GM18507 (cell line): ENCODE data around the gene TRPM6.
"Not testable (repeated sequence)": the region's sequence is repeated elsewhere in the genome, so short reads cannot be mapped to it uniquely, and the experiment has no call there.

Experiments
- DNase-seq: peaks from one replicate; pipeline ENCODE4 v3.0.0; 2011; ENCODE audit warnings: low read depth; ENCODE audit not compliant: insufficient read length; ENCODE audit errors: extremely low spot score
- FAIRE-seq: peaks from 2 replicates; lab custom pipeline; 2011; peaks lifted over from hg19 to GRCh38; lab: Jason Lieb, UNC

Gene TRPM6

DNA sequence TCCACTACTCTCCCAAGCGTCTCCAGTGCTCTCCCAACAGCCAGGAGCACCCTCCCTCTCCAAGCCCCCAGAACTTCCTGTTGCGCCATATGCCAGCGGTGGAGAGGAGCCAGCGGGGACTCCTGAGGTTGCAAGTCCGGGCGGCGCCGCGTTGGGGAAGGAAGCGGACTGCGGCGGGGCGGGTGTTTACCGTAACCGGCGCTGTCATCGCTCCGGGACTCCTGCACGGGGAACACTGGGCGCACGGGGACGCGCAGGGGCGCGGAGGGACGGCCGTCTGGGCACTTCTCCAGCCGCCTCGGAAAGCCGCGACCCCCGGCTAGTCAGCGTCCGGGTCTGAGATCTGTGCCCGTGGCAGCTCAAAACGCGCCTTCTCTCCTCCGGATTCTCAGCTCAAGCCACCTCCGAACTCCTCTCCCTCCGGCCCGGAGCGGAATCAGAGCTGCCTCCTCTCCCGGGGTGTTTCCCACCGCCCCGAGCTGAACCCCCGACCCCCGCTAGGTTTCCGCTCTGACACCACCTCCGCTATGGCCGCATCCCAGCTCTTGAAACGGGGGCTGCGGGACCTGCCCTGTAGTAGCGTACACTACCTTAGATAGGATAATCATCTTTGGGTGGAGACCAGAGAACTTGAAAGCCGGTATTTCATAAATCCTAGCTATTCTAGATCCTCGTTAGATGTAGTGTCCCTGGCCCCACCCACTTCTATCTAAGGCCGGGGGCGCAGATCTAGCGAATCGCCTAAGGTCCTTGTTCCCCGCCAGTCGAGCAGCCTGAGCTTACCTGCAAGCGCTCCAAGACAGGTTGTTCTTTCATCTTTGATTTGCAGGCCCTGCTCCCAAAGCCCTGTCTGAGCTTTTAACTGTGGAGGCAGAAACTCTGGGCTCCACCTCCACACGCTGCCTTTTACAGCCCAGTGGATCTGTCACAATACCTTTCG, at the start of gene TRPM6:
TRPM6 (minus strand) TSS at position 881 of the 940 bp plus-strand sequence; CDS start at position 816, 65 bp downstream.
- DNase-seq = no peak
- FAIRE-seq = no peak

DNA sequence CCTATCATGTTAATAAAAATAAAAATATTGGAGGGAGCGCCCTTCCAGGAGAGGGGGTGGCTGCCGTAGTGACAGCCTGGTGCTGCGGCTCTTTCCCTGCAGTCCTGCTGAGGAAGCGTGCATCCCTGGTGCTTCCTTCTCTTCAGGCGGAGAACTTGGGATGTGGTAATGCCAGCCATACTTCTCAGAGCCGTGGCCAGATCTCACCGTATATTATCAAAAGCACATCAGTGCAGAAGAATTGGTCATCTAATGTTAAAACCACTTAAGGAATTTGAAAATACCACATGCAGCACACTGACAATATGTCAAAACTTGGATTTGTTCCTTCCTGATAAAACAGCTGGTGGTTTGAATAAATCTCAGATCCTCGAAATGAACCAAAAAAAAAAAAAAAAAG, 47.3 kb upstream of the TRPM6 start:
- FAIRE-seq = no peak
- no peak for DNase-seq

- DNase-seq = no peak
- FAIRE-seq = no peak
Observed at GRCh38 chr9:74921737-74922136, 34.0 kb upstream of the TRPM6 start.

DNA sequence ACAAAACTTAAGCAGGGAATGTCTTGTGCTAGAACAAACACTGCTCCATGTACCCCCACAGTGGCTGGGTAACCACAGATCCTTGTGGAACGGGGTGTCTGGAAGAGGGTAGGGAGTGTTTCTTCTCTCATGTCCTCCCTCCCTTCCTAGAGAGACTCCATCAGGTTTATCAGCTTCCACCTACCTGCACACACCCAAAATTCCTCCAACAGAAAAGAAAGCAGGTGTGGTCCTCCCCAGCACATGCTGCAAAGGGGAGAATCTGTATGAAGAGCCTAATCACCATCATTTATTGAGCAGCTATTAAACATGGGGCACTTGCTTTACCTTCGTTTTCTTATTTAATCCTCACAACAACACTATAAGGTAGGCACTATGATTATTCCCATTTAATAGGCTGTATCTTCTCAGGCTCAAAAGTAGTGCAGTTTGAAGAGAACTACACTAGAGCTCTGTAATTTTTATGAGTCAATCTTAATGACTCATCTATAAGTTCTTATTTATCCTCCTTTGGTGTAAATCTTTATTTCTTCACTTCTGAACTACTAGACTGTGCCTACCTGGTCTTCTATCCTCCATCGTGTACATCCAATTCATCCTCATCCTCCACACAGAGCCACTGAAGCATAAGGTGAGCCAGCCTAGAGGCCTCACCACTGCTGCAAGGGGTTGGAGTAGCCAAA, 33.4 kb upstream of the TRPM6 start:
- DNase-seq (no peak), FAIRE-seq (no peak)

DNA sequence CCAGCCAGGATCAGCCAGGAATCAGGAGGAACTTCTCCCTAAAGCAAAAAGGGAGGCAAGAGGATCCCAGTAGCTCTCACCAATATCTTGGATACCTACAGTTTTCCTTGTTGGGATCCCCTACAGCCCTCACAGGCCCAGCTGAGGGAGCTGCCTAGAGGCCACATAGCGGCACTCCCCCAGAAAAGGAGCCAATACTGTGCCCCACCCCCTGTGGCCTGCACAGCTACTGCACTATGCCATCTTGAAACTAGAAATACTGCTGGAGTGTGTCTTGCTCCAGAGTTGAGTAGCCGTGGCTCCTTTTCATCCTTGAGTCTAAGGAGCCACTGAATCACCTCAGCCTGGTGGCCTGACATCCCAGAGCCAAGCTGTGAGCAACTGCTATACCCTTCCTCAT, 22.3 kb upstream of the TRPM6 start:
- FAIRE-seq (no peak), DNase-seq (no peak)

GRCh38 chr9:74908665-74909064, 20.9 kb upstream of the TRPM6 start:
- no peak for DNase-seq
- no peak for FAIRE-seq

DNA sequence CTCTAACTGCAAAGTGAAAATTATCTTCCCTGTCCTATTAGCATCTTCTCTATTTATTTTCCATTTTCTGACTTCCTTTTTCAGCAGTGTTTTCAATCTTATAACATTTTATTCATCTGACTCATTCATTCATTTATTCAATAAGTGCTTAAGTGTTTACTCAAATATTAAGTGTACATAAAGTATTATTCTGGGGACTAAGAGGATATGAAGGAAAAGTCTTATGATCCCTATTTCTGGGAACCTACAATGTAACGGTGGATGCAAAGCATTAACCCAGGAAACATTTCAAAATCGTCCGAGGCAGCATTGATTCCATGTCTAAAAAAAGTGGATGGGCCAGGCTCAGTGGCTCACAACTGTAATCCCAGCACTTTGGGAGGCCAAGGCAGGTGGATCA, 19.4 kb upstream of the TRPM6 start:
- FAIRE-seq (no peak), DNase-seq (no peak)

GRCh38 chr9:74901001-74901400, 13.3 kb upstream of the TRPM6 start:
- no peak for DNase-seq
- no peak for FAIRE-seq

DNA sequence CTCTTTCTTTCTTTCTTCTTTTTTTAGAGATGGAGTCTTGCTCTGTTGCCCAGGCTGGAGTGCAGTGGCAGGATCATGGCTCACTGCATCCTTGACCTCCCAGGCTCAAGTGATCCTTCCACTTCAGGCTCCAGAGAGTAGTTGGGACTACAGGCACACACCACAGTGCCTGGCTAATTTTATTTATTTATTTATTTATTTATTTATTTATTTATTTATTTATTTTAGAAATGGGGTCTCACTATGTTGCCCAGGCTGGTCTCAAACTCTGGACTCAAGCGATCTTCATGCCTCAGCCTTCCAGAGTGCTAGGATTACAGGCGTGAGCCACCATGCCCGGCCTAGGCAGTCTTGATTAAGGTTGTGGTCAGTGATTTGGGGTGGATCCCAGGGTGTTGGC, 728 bp upstream of the TRPM6 start:
- FAIRE-seq, DNase-seq: not testable (repeated sequence)

GRCh38 chr9:74887981-74888370, 255 bp upstream of the TRPM6 start:
- no peak for DNase-seq
- no peak for FAIRE-seq

DNA sequence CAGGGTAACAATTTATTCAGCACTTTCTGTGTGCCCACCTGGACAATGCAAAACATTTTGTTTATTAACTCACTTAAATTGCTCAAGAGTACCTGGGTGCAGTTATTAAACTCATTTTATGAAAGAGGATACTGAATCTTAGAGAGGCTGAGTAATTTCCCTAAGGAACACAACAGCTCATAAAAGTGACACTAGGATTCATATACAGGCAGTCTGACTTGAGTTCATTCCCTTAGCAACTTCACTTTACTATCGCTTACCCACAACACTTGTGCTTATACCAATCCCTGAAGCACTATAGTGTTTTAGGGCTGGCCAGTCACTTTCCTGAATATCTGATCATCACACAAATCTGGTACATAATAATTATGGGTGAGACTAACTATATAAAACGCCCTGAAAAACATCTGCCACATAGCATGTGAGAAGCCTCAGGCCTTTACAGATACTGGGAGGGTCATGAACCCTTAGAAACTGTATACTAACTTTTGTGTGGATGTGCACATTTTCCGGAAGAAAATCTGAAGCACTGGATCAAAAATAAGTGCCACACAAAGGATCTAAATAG, 11.3 kb downstream of the TRPM6 start:
- no peak for FAIRE-seq
- DNase-seq = no peak

DNA sequence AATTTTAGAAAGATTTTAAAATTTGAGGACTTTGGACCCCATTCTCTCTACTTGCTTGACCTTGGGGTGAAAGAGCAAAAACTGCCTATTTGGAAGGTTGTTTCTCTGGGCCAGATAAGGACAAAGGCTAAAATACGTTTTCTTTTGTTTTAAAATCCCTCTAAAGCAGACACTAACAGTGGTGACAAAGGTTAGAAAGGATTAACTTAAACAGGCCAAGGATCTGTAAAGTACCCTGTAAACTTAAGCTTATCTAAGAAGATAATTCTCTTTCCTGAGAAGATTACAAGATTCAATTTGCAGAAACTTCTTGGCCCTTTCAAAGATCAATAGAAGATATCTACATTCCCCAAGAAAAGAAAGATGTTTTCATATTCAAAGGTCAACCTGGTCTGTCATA, 12.1 kb downstream of the TRPM6 start:
- FAIRE-seq = no peak
- no peak for DNase-seq

GRCh38 chr9:74874220-74874619, 13.5 kb downstream of the TRPM6 start:
- DNase-seq (no peak), FAIRE-seq (no peak)

DNA sequence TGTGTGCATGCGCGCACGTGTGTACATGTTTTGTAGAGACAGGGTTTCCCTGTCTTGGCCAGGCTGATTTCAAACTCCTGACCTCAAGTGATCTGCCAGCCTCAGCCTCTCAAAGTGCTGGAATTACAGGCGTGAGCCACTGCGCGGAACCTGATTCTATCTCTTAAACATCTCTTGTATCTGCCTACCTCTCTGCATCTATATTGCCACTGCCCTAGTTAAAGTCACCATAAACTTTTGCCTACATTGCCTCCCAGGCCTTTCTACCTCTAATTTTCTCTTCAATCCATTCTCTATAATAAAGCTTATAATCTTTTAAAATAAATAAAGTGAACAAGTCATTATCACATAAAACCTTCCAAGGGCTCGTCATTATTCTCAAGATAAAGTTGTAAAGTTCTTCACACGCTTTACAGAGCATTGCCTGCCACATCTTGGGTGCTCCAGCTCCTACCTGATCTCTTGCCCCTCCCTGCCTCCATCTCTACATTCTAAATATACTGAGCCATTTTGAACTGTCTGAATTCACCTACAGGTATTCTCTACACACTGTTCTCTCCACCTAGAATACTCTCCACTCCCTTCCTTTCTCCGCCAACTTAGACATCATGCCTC, 15.0 kb downstream of the TRPM6 start:
- DNase-seq (no peak), FAIRE-seq (no peak)

DNA sequence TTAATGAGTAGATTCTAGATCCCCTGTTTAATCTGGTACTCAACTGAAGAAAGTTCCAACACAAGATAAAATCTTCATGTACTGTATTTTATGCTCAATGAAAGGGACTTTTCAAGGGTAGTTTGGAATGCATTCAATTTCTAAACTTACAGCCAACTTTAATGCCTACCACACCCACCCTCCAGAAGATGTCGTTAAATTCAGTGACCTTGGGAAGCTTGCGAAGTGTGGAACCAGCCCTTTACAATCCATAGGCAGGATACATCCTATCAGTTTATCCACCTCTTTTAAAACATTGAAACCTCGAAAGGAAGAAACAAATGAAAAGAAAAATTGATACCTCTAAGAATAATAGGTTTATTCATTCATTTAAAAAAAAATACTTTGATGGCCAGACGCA, 20.2 kb downstream of the TRPM6 start:
- DNase-seq (no peak), FAIRE-seq (no peak)

DNA sequence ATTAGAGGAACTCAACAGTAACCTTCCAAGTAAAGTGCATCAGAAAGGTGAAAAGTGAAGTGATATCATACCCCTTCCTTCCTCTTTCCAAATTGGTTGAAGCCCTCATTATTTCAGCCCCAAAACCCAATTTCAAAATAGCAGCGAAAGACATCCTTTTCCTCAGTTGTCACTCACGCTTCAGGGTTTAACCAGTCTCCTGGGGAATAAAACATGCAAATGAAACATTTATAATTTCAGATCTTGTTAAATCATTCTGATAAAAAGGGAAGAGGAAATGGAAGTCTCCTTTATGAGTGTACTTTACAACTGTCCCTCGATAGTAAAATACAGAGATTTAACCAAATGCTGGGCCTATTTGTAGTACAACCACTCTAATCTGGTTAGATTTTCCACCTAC, 22.5 kb downstream of the TRPM6 start:
- FAIRE-seq (no peak), DNase-seq (no peak)

DNA sequence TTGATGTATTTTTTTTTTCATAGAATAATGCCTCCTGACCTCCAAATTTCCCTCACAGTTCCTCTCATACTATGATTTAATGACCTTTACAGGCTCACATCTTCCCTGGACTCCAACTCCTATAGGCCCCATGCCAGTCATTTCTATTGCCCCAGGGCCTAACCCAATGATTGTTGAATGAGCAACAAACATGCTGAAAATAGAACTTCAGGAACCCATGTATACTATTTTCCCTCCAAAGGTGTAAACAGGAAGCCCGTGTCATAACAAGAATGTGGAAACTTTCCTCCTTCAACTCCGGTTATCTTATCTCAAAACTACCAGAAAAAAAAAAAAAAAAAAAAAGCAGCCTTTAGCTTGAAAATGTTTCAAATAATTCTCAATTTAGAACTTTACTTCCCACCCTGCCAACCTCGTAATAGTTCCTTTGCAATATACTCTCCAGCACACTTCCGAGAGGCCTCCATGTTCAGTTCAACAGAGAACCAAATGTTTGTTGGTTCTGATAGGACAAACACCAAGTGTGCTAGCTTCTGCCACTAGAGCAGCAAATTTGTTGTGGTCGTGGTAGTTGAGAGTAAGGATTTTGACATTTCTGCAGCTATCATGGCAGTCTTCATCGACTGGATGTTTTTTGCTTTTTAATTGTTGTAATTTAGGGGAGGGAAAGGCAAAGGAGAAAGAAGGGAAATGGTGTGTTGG, 25.8 kb downstream of the TRPM6 start:
- no peak for FAIRE-seq
- DNase-seq = no peak

- FAIRE-seq = no peak
Observed at GRCh38 chr9:74861071-74861470, 26.6 kb downstream of the TRPM6 start.

DNA sequence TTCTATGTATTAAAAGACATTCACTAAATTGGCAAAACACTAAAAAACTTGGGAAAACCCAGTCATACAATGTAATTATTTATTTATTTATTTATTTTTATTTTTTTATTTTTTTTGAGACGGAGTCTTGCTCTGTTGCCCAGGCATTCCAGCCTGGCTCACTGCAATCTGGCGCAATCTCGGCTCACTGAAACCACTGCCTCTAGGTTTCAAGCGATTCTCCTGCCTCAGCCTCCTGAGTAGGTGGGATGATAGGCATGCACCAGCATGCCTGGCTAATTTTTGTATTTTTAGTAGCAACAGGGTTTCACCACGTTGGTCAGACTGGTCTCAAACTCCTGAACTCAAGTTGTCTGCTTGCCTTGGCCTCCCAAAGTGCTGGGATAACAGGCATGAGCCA, 27.5 kb downstream of the TRPM6 start:
- FAIRE-seq = not testable (repeated sequence)

More at GRCh38 chr9:74861071-74861470, 26.6 kb downstream of the TRPM6 start:
- no peak for DNase-seq

More for the DNA sequence above, 27.5 kb downstream of the TRPM6 start:
- not testable (repeated sequence) for DNase-seq
